Liver (tissue), 9 donors: ENCODE results near the gene ASXL2. TPM values are rescaled to one million over a fixed set of nuclear protein-coding genes. Genes with fewer than 3 reads are reported as not detected.

ENCODE experiments used
- DNase-seq: peaks from one replicate; pipeline ENCODE4 v3.0.0-alpha.2; 2017; ENCODE audit warnings: low spot score
- H3K27ac ChIP-seq, 2 donors: one replicate each; pipeline ENCODE4 v1.7.0; 2013; ENCODE audit warnings: inconsistent platforms in 2 of 2, low read length in 2 of 2, control low read depth in 1 of 2, low read depth in 1 of 2, mild to moderate bottlenecking in 1 of 2
- H3K27me3 ChIP-seq, 4 donors: one replicate each; pipeline versions ENCODE4 v1.6.1 to v1.7.0; 2013; ENCODE audit warnings: low read length in 3 of 4, inconsistent platforms in 1 of 4, mild to moderate bottlenecking in 1 of 4, moderate library complexity in 1 of 4; ENCODE audit not compliant: control insufficient read depth in 4 of 4, insufficient read depth in 4 of 4
- H3K36me3 ChIP-seq, 4 donors: one replicate each; pipeline versions ENCODE4 v1.6.1 to v1.7.0; 2013; ENCODE audit warnings: low read length in 3 of 4, mild to moderate bottlenecking in 3 of 4, low read depth in 1 of 4, moderate library complexity in 1 of 4; ENCODE audit not compliant: control insufficient read depth in 4 of 4, insufficient read depth in 3 of 4
- H3K4me1 ChIP-seq, 4 donors: one replicate each; pipeline versions ENCODE4 v1.6.1 to v1.7.0; 2013; ENCODE audit warnings: low read length in 3 of 4, mild to moderate bottlenecking in 3 of 4, moderate library complexity in 1 of 4; ENCODE audit not compliant: control insufficient read depth in 4 of 4, insufficient read depth in 4 of 4
- H3K4me3 ChIP-seq, 3 donors: one replicate each; pipeline versions ENCODE4 v1.6.1 to v1.7.0; 2013; ENCODE audit warnings: low read length in 3 of 3, control low read depth in 1 of 3, low read depth in 1 of 3, mild to moderate bottlenecking in 1 of 3
- H3K9ac ChIP-seq, 2 donors: one replicate each; pipeline ENCODE4 v1.7.0; 2013; ENCODE audit warnings: low read length in 2 of 2, mild to moderate bottlenecking in 2 of 2, moderate library complexity in 2 of 2, control low read depth in 1 of 2, low read depth in 1 of 2
- H3K9me3 ChIP-seq, 4 donors: one replicate each; pipeline versions ENCODE4 v1.6.1 to v1.7.0; 2013; ENCODE audit warnings: low read length in 3 of 4; ENCODE audit not compliant: control insufficient read depth in 4 of 4
- FOXA1 ChIP-seq: IDR thresholded peaks from 2 replicates; pipeline ENCODE4 v1.6.1; 2016; ENCODE audit warnings: antibody characterized with exemption
- FOXA2 ChIP-seq: IDR thresholded peaks from 2 replicates; pipeline ENCODE4 v1.6.1; 2016; ENCODE audit warnings: antibody characterized with exemption
- GABPA ChIP-seq, 2 donors: IDR thresholded peaks in 1 of 2; conservative IDR thresholded peaks in 1 of 2; 2 replicates each; pipeline ENCODE4 v1.6.1; 2016; ENCODE audit warnings: antibody characterized with exemption in 2 of 2, mild to moderate bottlenecking in 1 of 2, moderate library complexity in 1 of 2
- HNF4A ChIP-seq, 2 donors: conservative IDR thresholded peaks; 2 replicates each; pipeline ENCODE4 v1.6.1; 2016; ENCODE audit warnings: antibody characterized with exemption in 2 of 2, mild to moderate bottlenecking in 2 of 2
- HNF4G ChIP-seq: IDR thresholded peaks from 2 replicates; pipeline ENCODE4 v1.6.1; 2016; ENCODE audit warnings: antibody characterized with exemption
- JUND ChIP-seq, 2 donors: IDR thresholded peaks; 2 replicates each; pipeline ENCODE4 v1.6.1; 2016; ENCODE audit warnings: antibody characterized with exemption in 2 of 2
- RXRA ChIP-seq, 2 donors: IDR thresholded peaks; 2 replicates each; pipeline ENCODE4 v1.6.1; 2017 to 2018; ENCODE audit warnings: antibody characterized with exemption in 2 of 2, mild to moderate bottlenecking in 1 of 2
- SP1 ChIP-seq: IDR thresholded peaks from 2 replicates; pipeline ENCODE4 v1.6.1; 2018; ENCODE audit warnings: antibody characterized with exemption, mild to moderate bottlenecking
- TAF1 ChIP-seq: conservative IDR thresholded peaks from 2 replicates; pipeline ENCODE4 v1.6.1; 2016; ENCODE audit warnings: antibody characterized with exemption, mild to moderate bottlenecking
- YY1 ChIP-seq: IDR thresholded peaks from 2 replicates; pipeline ENCODE4 v1.6.1; 2016; ENCODE audit warnings: antibody characterized with exemption, mild to moderate bottlenecking
- WGBS: extraction: QIAGEN DNeasy Blood & Tissue Kit; methylation state at CpG from one replicate; pipeline ENCODE4 v1.1.7; 2013; 5-methylcytosine and 5-hydroxymethylcytosine counted together
- polyA plus RNA-seq, 2 donors: library from polyadenylated mRNA; stranded (reverse) in 1 of 2; unstranded in 1 of 2; fragments of 200-250 nt in 1 of 2; fragments of >200 nt in 1 of 2; fragmentation: Nextera tagmentation in 1 of 2; extraction: Ambion mirVana in 1 of 2; gene quantifications; one replicate each; pipeline versions ENCODE4 v1.2.1 to v1.2.3, GENCODE V29; 2013 to 2015
- total RNA-seq, 2 donors: library from RNA; depleted of rRNA; stranded (reverse); fragments of >200 nt; gene quantifications; one replicate each; pipeline ENCODE4 v1.2.3, GENCODE V29; 2014
- TF ChIP-seq, protein P1 (sequence below): IDR thresholded peaks from 2 replicates; pipeline ENCODE4 v1.6.1; 2016; ENCODE audit warnings: antibody characterized with exemption, mild to moderate bottlenecking
- TF ChIP-seq, protein P2 (sequence below): IDR thresholded peaks from 2 replicates; pipeline ENCODE4 v1.6.1; 2016; ENCODE audit warnings: antibody characterized with exemption
- TF ChIP-seq, protein P3 (sequence below): IDR thresholded peaks from 2 replicates; pipeline ENCODE4 v1.6.1; 2016; ENCODE audit warnings: antibody characterized with exemption
- TF ChIP-seq, protein P4 (sequence below): IDR thresholded peaks from 2 replicates; pipeline ENCODE4 v1.6.1; 2016; ENCODE audit warnings: antibody characterized with exemption
- donor health status: healthy.
- donor health status: healthy.
- donor health status: healthy.
- donor health status: healthy.
- donor health status: healthy.

Gene ASXL2
- total and polyA plus RNA-seq, 4 donors = 2.4 to 7.3 (median 4.4) TPM

DNA sequence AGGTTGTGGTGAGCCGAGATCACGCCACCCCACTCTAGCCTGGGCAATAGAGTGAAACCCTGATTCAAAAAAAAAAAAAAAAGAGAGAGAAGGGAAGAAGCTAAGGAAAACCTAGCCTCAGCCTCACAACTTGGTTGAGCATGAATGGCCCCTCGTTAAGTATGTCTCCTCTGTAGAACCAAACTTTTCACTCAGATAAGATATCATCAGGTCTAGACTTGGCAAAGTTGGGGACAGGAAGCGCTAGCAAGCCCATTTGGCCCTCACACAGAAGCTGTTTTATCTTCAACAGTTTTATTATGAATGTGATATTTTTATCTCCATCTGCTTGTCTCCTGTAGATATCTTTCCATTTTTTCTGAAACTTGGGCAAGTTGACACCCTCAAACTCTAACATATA, 3.5 kb upstream of the ASXL2 start:
- Histone ChIP-seq H3K9me3 (no peaks in the 10 kb centered on the region), H3K36me3 (no peaks in the 10 kb centered on the region), H3K9ac (no peak overlapping the region), H3K4me1 (peaks cover 2 to 13% (median 10%) of the 10 kb centered on the region in 4 donors), H3K27ac (no peak overlapping the region), H3K4me3 (no peak overlapping the region), H3K27me3 (no peaks in the 10 kb centered on the region)
- TF ChIP-seq GABPA (IDR thresholded peaks at IDR 0.05 in 1 of 2, conservative IDR thresholded peaks at IDR 0.05 in 1 of 2) (no peak), TAF1 (no peak), FOXA2 (no peak), FOXA1 (no peak), YY1 (no peak), HNF4A (conservative IDR thresholded peaks at IDR 0.05) (no peak), RXRA (IDR thresholded peaks at IDR 0.05) (no peak), HNF4G (no peak), JUND (IDR thresholded peaks at IDR 0.05) (no peak)
- TF ChIP-seq, protein P1, sequence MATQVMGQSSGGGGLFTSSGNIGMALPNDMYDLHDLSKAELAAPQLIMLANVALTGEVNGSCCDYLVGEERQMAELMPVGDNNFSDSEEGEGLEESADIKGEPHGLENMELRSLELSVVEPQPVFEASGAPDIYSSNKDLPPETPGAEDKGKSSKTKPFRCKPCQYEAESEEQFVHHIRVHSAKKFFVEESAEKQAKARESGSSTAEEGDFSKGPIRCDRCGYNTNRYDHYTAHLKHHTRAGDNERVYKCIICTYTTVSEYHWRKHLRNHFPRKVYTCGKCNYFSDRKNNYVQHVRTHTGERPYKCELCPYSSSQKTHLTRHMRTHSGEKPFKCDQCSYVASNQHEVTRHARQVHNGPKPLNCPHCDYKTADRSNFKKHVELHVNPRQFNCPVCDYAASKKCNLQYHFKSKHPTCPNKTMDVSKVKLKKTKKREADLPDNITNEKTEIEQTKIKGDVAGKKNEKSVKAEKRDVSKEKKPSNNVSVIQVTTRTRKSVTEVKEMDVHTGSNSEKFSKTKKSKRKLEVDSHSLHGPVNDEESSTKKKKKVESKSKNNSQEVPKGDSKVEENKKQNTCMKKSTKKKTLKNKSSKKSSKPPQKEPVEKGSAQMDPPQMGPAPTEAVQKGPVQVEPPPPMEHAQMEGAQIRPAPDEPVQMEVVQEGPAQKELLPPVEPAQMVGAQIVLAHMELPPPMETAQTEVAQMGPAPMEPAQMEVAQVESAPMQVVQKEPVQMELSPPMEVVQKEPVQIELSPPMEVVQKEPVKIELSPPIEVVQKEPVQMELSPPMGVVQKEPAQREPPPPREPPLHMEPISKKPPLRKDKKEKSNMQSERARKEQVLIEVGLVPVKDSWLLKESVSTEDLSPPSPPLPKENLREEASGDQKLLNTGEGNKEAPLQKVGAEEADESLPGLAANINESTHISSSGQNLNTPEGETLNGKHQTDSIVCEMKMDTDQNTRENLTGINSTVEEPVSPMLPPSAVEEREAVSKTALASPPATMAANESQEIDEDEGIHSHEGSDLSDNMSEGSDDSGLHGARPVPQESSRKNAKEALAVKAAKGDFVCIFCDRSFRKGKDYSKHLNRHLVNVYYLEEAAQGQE = no peak
- TF ChIP-seq, protein P2, sequence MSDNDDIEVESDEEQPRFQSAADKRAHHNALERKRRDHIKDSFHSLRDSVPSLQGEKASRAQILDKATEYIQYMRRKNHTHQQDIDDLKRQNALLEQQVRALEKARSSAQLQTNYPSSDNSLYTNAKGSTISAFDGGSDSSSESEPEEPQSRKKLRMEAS = no peak
- TF ChIP-seq, protein P3, sequence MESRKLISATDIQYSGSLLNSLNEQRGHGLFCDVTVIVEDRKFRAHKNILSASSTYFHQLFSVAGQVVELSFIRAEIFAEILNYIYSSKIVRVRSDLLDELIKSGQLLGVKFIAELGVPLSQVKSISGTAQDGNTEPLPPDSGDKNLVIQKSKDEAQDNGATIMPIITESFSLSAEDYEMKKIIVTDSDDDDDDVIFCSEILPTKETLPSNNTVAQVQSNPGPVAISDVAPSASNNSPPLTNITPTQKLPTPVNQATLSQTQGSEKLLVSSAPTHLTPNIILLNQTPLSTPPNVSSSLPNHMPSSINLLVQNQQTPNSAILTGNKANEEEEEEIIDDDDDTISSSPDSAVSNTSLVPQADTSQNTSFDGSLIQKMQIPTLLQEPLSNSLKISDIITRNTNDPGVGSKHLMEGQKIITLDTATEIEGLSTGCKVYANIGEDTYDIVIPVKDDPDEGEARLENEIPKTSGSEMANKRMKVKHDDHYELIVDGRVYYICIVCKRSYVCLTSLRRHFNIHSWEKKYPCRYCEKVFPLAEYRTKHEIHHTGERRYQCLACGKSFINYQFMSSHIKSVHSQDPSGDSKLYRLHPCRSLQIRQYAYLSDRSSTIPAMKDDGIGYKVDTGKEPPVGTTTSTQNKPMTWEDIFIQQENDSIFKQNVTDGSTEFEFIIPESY = no peak
- DNase-seq = no peak
- 81% methylated on average over 4 of the region's 4 CpGs for WGBS

DNA sequence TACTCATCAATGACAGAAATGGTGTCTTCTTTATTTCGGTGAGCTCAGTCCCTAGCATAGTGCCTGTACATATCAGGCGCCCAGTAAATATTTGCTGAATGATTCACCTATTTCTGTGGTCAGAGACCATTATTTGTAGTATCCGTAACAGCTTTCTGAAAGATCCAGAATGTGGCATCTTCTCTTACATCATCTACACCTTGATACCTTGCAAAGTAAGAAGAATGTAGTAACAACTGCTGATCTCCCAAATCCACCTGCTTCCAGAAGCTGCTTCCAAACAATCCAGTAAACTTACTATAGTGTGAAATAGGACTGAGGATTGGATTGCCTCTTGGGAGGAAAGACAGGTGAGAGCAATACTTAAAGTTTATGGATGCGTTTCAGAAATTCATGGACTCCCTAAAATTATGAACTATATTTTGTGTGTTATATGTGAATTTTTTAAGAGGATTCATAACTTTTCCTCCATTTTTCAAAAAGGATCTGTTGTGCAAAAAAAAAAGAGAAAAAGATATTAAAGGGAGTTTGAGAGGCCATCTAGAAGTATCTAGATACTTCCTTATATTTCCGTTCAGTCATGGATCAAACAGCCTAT, 945 bp upstream of the ASXL2 start:
- peak overlapping the region in 2 of 3 donors; percentile 45 to 70 for H3K4me3 ChIP-seq
- peaks cover 3 to 22% (median 15%) of the 10 kb centered on the region in 4 donors for H3K4me1 ChIP-seq
- 73% methylated on average over 5 of the region's 5 CpGs for WGBS
- peaks cover 0 to 2% (median under 1%) of the 10 kb centered on the region in 4 donors for H3K36me3 ChIP-seq
- no peak for DNase-seq
- no peaks in the 10 kb centered on the region for H3K27me3 ChIP-seq
- no peaks in the 10 kb centered on the region for H3K9me3 ChIP-seq
- H3K9ac ChIP-seq = no peak overlapping the region
- no peak for TF ChIP-seq SP1
- TF ChIP-seq, protein P4, sequence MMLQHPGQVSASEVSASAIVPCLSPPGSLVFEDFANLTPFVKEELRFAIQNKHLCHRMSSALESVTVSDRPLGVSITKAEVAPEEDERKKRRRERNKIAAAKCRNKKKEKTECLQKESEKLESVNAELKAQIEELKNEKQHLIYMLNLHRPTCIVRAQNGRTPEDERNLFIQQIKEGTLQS = no peak
- TF ChIP-seq JUND (IDR thresholded peaks at IDR 0.05) = peak in 1 of 2 donors; percentile 17
- TF ChIP-seq, protein P1 = no peak
- TF ChIP-seq HNF4G = no peak
- H3K27ac ChIP-seq = peak overlapping the region in 1 of 2 donors; percentile 81
